Measurements from ENCODE around the gene STAT3. TPM values are rescaled to one million over a fixed set of nuclear protein-coding genes. Genes with fewer than 3 reads are reported as not detected.

The STAT3 gene
- total and polyA plus RNA-seq, 2 of the 13 experiments (the other 11 are each of a cell fraction or from before 2014, with no cell fraction given): 61.8 to 62.4 TPM

DNA sequence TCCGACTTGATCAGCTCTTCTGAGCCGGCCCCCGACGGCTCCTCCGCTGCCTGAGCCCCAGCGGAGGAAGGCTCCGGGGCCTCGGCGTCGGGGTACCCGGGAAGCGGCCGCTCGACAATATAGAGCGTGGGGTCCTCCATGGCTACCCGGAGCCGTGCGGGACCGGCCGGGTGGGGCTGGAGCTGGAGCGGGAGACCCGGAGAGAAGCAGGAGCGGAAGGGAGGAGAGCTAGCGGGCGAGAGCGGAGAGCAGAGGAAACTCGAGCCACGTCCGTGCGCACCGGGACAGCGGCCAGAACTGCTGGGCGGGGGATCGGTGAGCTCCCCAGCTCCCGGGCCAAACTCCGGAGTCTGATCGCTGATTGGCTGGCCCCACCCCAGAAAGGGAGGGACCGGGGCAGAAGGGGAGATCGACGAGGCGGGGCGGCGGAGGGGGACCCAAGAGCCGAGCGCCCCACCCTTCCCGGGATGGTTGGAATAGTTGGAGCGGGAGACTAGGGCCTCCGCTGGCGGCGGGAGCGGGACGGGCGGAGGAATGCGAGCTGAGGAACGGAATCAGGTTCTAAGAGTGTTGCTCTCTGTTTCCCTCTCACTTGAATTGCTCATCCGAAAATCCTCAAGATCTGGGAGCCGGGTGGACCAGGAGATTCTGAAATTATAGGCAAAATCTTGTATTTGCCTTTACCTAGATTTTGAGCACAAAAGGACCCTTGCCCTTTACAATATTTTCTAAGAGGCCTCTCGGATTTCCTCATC, 34.9 kb upstream of the STAT3 start, which contains the start of gene CAVIN1 (continued):
- TF ChIP-seq, protein P1, sequence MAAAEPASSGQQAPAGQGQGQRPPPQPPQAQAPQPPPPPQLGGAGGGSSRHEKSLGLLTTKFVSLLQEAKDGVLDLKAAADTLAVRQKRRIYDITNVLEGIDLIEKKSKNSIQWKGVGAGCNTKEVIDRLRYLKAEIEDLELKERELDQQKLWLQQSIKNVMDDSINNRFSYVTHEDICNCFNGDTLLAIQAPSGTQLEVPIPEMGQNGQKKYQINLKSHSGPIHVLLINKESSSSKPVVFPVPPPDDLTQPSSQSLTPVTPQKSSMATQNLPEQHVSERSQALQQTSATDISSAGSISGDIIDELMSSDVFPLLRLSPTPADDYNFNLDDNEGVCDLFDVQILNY (CRISPR knock-in tag; conservative IDR thresholded peaks at IDR 0.05): no peak
- TF ChIP-seq SRSF1 (optimal IDR thresholded peaks at IDR 0.05; ENCODE audit: low read depth, low read length) (no peak), RBAK (CRISPR knock-in tag; IDR thresholded peaks at IDR 0.05) (no peak), ZNF619 (CRISPR knock-in tag; IDR thresholded peaks at IDR 0.05) (peak; percentile 97), TARDBP (CRISPR knock-in tag; IDR thresholded peaks at IDR 0.05) (no peak), ZSCAN12 (CRISPR knock-in tag; IDR thresholded peaks at IDR 0.05) (peak; percentile 79; the same call in 1 of the 2 replicates), SMAD1 (CRISPR knock-in tag; IDR thresholded peaks at IDR 0.05; ENCODE audit: borderline replicate concordance, low read depth) (peak; percentile 99), ZSCAN31 (CRISPR knock-in tag; IDR thresholded peaks at IDR 0.05; ENCODE audit: low read depth) (peak; percentile 75), ZNF674 (CRISPR knock-in tag; IDR thresholded peaks at IDR 0.05; ENCODE audit: low read depth) (no peak), TOE1 (CRISPR knock-in tag; IDR thresholded peaks at IDR 0.05) (no peak), ZNF788 (CRISPR knock-in tag; IDR thresholded peaks at IDR 0.05; ENCODE audit: borderline replicate concordance) (peak; percentile 39; the same call in 1 of the 2 replicates), RXRA (CRISPR knock-in tag; IDR thresholded peaks at IDR 0.05) (peak; percentile 45; the same call in 1 of the 2 replicates), CREM (IDR thresholded peaks at IDR 0.05) (peak; percentile 26; the same call in 1 of the 2 replicates), CREM (CRISPR knock-in tag; IDR thresholded peaks at IDR 0.05) (no peak), BCL6 (CRISPR knock-in tag; IDR thresholded peaks at IDR 0.05) (no peak; the same call in 1 of the 2 replicates), MBNL3 (CRISPR knock-in tag; conservative IDR thresholded peaks at IDR 0.05) (no peak)
- TF ChIP-seq, protein P2, sequence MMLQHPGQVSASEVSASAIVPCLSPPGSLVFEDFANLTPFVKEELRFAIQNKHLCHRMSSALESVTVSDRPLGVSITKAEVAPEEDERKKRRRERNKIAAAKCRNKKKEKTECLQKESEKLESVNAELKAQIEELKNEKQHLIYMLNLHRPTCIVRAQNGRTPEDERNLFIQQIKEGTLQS (CRISPR knock-in tag; IDR thresholded peaks at IDR 0.05): no peak
- TF ChIP-seq, protein P3, sequence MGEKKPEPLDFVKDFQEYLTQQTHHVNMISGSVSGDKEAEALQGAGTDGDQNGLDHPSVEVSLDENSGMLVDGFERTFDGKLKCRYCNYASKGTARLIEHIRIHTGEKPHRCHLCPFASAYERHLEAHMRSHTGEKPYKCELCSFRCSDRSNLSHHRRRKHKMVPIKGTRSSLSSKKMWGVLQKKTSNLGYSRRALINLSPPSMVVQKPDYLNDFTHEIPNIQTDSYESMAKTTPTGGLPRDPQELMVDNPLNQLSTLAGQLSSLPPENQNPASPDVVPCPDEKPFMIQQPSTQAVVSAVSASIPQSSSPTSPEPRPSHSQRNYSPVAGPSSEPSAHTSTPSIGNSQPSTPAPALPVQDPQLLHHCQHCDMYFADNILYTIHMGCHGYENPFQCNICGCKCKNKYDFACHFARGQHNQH (CRISPR knock-in tag; IDR thresholded peaks at IDR 0.05): peak; percentile 79; the same call in 1 of the 2 replicates
- TF ChIP-seq, protein P4, sequence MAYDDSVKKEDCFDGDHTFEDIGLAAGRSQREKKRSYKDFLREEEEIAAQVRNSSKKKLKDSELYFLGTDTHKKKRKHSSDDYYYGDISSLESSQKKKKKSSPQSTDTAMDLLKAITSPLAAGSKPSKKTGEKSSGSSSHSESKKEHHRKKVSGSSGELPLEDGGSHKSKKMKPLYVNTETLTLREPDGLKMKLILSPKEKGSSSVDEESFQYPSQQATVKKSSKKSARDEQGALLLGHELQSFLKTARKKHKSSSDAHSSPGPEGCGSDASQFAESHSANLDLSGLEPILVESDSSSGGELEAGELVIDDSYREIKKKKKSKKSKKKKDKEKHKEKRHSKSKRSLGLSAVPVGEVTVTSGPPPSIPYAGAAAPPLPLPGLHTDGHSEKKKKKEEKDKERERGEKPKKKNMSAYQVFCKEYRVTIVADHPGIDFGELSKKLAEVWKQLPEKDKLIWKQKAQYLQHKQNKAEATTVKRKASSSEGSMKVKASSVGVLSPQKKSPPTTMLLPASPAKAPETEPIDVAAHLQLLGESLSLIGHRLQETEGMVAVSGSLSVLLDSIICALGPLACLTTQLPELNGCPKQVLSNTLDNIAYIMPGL (CRISPR knock-in tag; IDR thresholded peaks at IDR 0.05; ENCODE audit: borderline replicate concordance in 1 of 2, low read depth in 1 of 2): peak; percentile 61 to 86
- TF ChIP-seq, protein P5, sequence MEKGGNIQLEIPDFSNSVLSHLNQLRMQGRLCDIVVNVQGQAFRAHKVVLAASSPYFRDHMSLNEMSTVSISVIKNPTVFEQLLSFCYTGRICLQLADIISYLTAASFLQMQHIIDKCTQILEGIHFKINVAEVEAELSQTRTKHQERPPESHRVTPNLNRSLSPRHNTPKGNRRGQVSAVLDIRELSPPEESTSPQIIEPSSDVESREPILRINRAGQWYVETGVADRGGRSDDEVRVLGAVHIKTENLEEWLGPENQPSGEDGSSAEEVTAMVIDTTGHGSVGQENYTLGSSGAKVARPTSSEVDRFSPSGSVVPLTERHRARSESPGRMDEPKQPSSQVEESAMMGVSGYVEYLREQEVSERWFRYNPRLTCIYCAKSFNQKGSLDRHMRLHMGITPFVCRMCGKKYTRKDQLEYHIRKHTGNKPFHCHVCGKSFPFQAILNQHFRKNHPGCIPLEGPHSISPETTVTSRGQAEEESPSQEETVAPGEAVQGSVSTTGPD (CRISPR knock-in tag; IDR thresholded peaks at IDR 0.05): no peak
